ENCODE measurements around the gene PON2.
"Not testable (repeated sequence)": the region's sequence is repeated elsewhere in the genome, so short reads cannot be mapped to it uniquely, and the experiment has no call there.

Gene PON2

GRCh38 chr7:95434557-95435421 is at the start of gene PON2:
Gene PON2 (minus strand): TSS chr7:95435028. CDS start chr7:95434951, 77 bp downstream.
- peak; percentile 54 for DNase-seq (ENCODE audit: low spot score)

DNA sequence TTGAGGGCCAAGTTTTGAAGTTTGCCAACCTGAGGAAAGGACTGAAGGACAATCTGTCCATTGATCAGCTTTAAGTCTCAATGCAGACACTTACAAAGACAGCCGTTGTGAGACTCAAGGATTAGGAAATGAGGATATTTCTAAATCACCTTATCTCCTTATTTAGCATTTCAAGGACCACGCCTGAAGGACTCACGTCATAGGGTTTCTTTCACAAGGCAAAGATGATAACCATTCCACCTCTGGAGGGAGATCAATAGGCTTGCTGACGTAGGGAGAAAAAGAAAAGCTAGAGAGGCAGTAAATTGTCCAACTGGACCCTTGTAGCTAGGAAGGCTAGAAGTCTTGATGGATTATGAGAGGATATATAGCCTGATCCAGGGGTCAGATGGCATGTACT is 47.6 kb upstream of the PON2 start:
- DNase-seq (ENCODE audit: low spot score): no peak

DNA sequence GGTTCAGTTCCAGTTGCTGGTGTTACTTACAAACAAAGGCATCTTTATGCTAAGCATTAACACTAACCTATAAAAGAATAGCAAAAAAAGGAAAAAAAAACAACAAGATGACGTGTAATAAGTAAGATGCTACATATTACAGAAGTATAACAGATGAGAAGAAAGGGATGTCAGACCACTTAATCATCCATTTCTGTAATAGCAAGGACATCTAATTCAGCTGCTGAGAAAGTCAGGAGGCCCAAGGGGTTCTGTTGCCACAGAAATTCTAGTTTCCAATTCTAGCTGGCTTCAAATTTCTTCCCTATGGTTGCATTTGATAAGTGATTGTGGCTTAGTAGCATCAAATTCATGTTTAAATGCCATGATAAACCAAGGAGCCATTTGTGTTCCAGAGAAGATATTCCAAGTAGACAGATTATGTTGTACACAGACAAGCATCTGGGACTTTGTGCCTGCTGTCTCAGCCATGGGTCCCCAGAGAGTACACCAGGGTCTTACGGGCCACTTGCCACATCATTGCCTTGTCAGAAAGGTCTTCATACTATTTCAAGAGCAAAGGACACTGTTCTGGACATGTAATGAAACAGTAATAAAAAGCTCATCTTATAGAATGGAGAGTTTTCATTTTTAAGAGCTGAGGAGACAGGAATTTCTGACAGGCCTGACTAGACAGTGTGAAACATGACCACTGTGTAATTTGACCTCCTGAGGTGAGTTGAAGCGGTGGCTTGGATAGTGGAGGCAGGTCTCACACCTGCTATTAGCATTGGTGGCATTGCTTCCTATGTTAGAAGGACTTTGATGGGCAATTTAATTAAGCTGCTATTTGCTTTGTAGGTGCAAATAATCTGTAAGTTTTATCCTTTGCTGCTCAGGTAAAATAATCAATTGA is 46.7 kb upstream of the PON2 start:
- DNase-seq (ENCODE audit: low spot score): no peak

- no peak for DNase-seq (ENCODE audit: low spot score)
These were observed 45.3 kb upstream of the PON2 start for GRCh38 chr7:95479992-95480624.

- DNase-seq (ENCODE audit: low spot score): no peak
These were observed 43.6 kb upstream of the PON2 start for GRCh38 chr7:95478272-95479037.

DNA sequence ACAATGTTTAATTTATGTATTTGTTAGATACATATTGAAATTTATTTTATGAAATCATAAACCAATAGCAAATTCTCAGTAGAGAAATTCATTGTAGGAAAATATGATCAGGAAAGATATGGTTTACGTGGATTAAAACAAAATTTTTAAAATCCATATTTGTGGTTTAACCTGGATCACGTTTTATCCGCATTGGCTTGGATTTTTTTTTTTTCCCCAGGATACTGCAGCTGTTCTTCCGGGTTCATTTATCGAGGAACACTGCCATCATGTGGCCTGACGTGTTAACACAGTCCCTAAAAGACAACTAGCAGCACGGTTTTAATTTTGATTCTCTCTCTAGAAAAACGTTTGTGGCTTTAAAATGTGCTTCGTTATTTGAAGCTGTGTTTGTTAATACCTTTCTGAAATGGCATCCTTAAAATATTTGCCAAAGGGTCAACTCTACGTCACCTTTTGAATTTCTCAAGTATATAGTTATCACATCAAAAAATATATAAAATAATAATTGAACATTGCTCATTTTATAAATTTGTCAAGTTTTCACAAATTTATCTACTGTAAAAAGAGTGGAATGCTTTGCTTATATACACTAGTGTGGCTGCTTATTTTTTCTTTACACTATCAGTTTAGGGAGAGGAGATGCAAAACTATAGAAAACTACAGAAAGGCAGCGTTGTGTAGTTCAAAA is 42.2 kb upstream of the PON2 start:
- DNase-seq (ENCODE audit: low spot score): peak; percentile 39

DNA sequence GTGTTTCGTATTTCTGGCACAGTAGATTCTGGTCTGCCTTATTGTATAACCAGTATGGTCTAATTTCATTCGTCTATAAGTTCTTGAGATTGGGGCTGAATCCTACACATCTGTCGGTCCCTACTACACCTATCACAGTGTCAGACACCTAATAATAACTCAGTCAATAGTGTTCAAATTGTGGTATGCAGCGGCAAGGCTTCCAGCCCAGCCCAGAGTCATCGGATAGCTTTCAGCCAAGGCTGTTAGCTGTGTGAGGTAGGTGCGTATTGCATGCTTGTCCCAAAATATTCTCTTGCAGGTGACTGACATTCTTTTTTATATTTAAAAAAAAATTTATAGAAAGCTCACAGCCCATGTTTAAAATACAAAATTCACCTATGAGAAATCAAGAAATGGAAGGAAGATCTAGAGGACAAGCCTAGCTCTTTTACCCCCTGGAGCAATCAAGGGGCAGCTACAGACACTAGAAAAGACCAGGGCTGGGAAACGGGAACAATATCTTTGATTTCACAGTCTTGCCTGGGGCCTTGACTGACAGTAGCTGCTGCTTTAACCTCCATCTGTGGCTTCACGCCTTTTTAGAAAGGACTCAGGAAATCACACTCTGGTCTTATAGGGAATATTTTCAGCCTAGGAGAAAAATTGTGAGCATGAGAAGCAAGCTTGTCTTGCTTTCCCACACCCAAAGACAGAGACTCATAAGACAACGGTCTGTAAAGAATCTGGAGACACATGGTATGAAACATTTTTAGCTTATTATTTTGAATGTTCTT is 41.4 kb upstream of the PON2 start:
- no peak for DNase-seq (ENCODE audit: low spot score)

- DNase-seq (ENCODE audit: low spot score): no peak
These were observed 38.6 kb upstream of the PON2 start for GRCh38 chr7:95473276-95473985.

DNA sequence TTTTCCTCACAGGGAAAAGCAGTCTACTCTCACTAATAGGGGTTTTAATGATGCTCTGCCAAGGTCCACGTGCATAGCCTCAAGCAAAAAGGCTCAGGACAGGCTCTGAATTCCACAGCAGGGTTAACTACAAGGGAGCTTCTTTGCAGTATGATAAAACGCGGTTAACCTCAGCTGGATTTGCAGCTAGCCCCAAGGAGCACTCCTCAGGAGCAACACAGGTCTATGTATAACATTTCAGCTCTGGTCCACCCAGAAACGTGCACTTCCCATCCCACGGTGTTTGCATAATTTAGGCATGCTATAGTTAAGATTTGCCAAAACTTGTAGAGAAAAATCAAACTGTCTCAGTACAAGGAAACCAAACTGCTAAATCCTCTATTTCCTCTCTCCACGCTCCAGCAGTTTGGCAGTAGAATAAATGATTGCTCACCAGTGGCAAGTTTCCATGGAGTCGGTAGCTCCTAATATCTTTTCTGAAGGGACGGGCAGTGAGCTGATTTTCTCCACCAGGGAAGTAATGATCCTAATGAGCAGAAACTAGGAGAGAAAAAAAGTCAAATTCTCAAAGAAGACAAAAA is 37.8 kb upstream of the PON2 start:
- DNase-seq (ENCODE audit: low spot score): no peak

DNA sequence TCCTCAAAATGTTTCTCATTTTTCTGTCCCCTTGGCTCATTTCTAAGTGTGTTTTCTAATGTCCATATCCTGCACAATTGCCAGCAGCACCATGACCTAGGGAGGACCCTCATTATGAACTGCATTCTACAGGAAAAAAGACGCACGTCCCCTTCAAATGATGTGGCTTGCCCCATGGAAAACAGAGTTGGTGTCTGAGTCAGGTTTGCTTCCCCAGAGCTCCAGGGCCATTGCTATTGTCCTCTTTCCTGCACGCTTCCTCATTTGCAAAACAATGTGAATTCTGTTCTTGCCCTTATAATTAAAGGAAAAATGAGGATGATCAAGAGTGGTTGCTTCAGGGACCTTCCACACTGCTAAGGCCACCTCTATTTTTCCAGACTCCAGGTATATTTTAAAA is 36.2 kb upstream of the PON2 start:
- no peak for DNase-seq (ENCODE audit: low spot score)

DNA sequence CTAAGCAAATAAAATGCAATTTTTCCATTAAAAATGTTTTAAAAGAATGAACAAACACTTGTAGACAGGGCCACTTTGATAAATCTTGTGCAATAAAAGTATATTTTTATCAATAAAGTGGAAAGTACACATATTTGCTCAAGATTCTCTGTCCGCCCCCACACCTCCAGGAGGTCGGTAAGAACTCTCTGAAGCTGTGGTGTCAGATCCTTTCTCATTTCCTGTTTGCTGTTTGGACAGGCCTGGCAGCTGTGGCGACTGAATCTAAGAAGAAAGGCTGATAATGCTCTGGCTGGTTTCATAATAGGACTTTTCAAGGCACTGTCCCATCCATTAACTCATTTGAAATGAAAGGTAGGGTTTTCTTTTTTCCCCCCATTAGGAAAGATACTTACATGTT is 35.6 kb upstream of the PON2 start:
- no peak for DNase-seq (ENCODE audit: low spot score)

GRCh38 chr7:95469848-95470247 is 35.0 kb upstream of the PON2 start:
- no peak for DNase-seq (ENCODE audit: low spot score)

DNA sequence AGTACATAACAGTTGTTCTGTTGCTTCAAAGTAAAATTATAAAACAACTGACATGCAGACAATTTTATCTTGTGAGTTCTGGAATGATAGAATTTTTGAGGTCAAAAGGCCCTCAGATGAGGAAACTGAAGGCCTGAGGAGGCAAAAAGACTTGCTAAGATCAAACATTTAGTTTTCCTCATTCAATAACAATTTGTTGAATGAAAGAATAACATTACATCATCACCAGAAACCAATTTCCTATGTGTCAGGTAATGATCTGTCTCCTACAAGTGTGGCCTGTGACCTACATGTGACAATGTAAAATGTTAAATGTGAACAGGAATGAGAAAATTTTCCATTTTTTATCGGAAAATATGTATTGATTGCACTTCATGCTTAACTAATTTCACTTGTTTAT is 34.4 kb upstream of the PON2 start:
- no peak for DNase-seq (ENCODE audit: low spot score)

DNA sequence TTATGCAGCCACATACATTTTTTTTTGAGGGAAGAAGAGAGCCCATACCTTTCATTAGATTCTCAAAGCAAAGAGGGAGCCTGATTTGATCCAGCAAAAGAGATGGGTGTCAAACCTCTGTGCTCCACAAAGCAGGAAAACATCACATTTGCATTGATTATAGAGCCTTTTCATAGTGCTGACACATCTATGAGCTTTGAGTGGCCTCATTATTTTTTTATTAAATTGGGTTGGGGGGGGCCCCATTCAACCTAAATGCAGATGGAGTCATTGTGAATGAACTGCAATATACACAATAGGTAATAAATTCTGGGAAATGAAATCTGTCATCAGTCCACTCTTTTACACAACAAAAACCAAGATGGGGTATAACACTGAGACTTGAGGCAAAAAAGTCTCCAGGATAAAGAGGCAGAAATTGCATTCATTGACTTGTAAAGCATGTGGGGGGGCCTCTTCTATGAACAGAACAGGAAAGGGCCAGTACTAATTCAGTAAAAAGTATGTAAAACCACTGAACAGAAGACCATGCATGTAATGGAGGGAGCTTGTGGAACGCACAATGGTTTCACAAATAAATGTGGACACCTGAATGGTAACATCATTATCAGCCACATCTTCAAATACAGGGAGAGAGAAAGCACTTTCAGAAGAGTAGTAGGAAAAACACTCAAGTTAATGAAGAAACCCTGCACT is 33.2 kb upstream of the PON2 start:
- no peak for DNase-seq (ENCODE audit: low spot score)

- DNase-seq (ENCODE audit: low spot score): not testable (repeated sequence)
These were observed 25.8 kb upstream of the PON2 start for GRCh38 chr7:95460653-95461052.

- no peak for DNase-seq (ENCODE audit: low spot score)
These were observed 23.1 kb upstream of the PON2 start for GRCh38 chr7:95457947-95458346.

DNA sequence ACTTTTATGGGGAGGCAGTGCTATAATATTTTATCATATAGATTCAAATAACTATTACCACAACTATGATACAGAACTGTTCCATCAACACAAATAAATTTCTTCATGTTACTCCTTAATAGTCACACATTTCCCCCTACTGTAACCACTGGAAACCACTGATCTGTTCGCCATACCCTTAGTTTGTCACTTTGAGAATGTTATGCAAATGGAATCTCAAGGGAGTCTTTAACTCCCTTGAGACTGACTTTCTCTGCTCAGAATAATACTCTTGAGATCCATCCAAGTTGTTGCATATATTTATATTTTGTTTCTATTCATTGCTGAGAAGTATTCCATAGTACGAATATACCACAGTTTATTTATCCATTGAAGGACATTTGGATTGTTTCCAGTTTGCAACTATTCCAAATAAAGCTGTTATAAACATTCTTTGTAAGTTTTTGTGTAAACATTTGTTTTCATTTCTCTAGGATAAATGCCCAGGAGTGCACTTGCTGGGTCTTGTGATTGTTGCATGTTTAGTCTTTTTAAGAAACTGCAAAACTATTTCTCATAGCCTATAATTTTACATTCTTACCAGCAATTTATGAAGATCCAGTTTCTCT is 19.7 kb upstream of the PON2 start:
- no peak for DNase-seq (ENCODE audit: low spot score)

DNA sequence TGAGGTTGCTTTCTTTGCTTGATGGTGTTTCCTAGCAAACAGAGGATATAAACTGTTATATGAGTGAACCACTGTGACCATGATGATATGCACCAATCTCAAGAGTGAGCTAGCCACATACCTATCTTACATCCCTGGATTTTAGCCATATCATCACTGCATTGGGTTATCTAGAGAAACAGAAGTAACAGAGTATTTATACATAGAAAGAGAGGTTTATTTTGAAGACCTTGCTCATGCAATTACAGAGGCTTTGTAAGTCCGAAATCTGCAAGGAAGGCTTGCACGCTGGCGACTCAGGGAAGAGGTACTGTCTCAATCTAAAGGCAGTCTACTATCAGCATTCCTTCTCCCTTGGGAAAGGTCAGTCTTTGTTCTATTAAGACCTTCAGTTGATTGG is 11.8 kb upstream of the PON2 start:
- DNase-seq (ENCODE audit: low spot score): no peak
